ENCODE data around the gene DCLK3. TPM values are rescaled to one million over a fixed set of nuclear protein-coding genes. Genes with fewer than 3 reads are reported as not detected.

Gene DCLK3
- total RNA-seq, 1 donor from 2014 or later, result not detected

DNA sequence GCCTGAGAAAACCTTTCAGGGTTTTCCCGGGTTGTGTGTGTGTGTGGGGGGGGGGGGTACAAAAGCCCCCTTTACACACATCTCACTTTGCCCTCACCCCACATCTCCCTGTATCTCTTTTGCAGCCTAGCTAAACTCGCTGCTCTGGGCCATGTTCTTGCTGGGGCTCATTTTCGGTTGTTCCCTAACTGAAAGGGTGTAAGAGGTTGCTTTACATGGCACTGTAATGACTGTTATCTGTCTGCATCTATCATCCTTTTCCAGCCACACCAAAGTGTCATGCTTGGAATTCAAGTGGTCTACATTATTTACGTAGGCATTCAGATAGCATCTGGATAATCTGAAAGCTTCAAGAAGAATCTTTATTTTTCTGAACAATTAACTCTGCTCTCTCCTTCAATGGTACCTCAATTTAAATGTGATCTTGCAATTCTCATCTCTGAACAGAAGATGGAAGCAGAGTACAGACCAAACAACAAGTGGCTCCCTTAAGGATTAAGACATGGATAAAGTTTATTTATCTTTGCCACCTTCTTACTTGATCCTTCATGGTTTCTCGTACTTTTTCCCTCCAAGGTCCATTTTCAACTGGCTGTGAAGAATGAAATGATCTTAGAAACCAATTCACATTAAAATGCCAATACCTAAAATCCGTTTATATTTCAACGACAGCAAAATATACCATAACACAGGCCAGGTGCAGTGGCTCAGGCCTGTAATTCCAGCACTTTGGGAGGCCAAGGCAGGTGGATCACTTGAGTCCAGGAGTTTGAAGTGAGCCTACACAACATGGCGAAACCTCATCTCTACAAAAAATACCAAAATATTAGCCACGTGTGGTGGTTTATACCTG, 34.9 kb downstream of the DCLK3 start:
- H3K27me3 Mint-ChIP-seq (ENCODE audit: insufficient read depth), result peaks cover 14% of the 10 kb centered on the region
- intact Hi-C loops (cut with micrococcal nuclease), result loop anchor here (1.0 to 5.0 kb wide), 5 partner anchors 114 to 1048 kb away; no protein-coding TSS in a partner anchor

DNA sequence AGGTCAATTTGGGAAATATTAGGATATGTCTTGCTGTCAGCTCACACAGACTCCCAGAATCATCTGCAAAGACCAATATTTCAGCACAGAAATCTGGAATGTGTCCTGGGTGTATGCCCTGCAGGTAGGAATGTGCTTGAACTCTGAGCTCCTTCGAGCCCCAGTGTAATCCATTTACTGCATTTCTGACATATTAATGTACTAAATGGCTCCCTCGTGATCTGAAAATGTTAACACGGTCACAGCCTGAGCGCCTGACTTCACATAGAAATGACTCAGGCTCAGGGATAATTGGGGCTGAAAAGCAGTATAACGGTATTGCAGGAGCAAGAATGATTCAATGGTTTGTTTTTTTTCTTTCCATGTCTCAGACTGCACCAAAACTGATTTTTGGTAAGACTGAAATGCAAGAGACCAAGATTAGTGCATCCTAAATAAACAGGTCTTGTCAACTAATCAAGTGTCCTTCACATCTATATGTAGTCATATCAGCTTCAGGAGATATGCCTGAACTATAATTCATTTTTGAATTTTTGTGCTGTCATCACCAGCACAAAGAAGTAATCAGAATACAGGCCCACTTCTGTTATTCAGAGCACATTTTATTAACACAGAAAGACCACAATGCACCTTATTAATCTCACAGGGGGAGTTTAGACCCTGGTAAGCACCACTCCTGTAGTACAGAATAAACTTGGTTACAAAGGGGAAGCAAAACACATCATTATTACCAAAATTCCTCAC, 49.8 kb downstream of the DCLK3 start:
- no peaks in the 10 kb centered on the region for H3K36me3 Mint-ChIP-seq (ENCODE audit: low read depth)
- no peaks in the 10 kb centered on the region for H3K9me3 Mint-ChIP-seq

More for the DNA sequence above, 34.9 kb downstream of the DCLK3 start:
- Mint-ChIP-seq H3K36me3 (ENCODE audit: low read depth) (no peaks in the 10 kb centered on the region), H3K4me3 (no peak overlapping the region), H3K4me1 (ENCODE audit: low read depth) (no peaks in the 10 kb centered on the region), H3K9me3 (no peaks in the 10 kb centered on the region), H3K27ac (no peak overlapping the region)
- no peak for DNase-seq (ENCODE audit: low spot score)

DNA sequence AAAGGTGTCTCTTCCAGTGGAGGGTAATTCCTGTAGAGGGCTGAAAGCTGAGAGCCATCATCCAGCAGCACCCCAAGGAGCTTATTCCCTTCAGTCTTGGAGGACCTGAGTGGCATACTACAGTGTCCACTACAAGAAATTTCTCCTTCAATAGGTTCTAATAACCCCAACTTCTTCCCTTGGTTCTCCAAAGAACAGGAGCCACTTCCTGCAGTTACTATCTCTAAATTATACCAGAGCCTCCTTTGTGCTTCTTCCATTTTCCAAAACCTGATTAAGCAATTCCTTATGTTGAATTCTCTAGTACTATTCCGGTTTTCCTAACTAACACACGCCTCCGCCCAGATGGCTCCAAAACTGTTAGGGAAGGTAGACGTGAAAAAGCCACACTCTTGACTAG, 50.4 kb downstream of the DCLK3 start:
- no peak overlapping the region for H3K4me3 Mint-ChIP-seq
- H3K4me1 Mint-ChIP-seq (ENCODE audit: low read depth), result no peaks in the 10 kb centered on the region
- H3K27me3 Mint-ChIP-seq (ENCODE audit: insufficient read depth), result no peaks in the 10 kb centered on the region
- H3K27ac Mint-ChIP-seq, result no peak overlapping the region
- intact Hi-C loops (cut with micrococcal nuclease), result no loop called here
- no peak for DNase-seq (ENCODE audit: low spot score)
- H3K9me3 Mint-ChIP-seq, result no peaks in the 10 kb centered on the region
- H3K36me3 Mint-ChIP-seq (ENCODE audit: low read depth), result no peaks in the 10 kb centered on the region

More for the DNA sequence above, 49.8 kb downstream of the DCLK3 start:
- Mint-ChIP-seq H3K27me3 (ENCODE audit: insufficient read depth) (peaks cover 2% of the 10 kb centered on the region), H3K4me3 (no peak overlapping the region), H3K27ac (no peak overlapping the region), H3K4me1 (ENCODE audit: low read depth) (no peaks in the 10 kb centered on the region)
- intact Hi-C loops (cut with micrococcal nuclease), result no loop called here
- DNase-seq (ENCODE audit: low spot score), result no peak

DNA sequence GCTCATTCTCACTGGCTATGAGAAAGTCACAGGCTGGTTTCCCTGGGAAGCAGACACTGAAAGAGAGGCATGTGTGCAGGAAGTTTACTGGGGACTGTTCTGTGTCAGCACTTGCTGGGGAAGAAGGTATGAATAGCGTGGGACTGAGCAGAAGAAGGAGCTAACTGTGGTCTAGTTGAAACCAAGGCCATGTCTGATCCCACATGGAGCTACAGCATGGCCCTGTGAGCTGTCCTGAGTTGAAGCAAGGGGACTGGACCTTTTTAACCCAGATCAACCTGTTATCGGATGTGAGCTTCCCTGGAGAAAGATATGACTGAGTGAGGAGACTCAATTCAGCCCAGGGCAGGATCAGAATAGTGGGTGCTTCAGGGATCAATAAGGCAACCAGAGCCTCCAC, 53.7 kb downstream of the DCLK3 start:
- peaks cover 5% of the 10 kb centered on the region for H3K27me3 Mint-ChIP-seq (ENCODE audit: insufficient read depth)
- intact Hi-C loops (cut with micrococcal nuclease), result no loop called here
- H3K4me3 Mint-ChIP-seq, result no peak overlapping the region
- no peak for DNase-seq (ENCODE audit: low spot score)
- H3K4me1 Mint-ChIP-seq (ENCODE audit: low read depth), result no peaks in the 10 kb centered on the region
- no peak overlapping the region for H3K27ac Mint-ChIP-seq
- no peaks in the 10 kb centered on the region for H3K9me3 Mint-ChIP-seq
- H3K36me3 Mint-ChIP-seq (ENCODE audit: low read depth), result no peaks in the 10 kb centered on the region

DNA sequence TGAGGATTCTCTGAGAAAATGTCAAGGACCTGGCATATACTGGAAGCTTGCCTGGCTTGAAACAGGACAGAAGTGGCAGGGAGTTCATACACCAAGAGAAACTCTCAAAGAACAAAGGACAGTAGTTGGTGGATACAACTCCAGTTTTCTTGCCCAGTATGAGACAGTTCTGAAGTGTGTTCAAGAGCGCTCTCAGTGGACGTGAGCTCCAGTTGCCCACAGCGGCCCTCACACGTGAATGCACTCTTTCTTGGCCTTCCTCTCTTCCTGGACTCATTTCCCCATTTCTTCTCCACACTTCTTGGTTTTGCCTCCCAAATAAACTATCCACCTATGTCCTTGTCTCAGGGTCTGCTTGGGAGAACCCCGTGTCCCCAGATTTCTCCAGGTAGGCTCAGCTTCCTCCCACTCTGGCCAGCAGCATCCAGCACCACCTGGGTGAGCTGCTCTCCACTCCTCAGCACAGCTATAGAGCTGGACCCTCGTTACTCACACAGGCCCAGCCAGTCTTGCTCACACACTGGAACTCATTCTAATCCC, 54.5 kb downstream of the DCLK3 start:
- no peak overlapping the region for H3K4me3 Mint-ChIP-seq
- no peaks in the 10 kb centered on the region for H3K9me3 Mint-ChIP-seq
- H3K27me3 Mint-ChIP-seq (ENCODE audit: insufficient read depth), result peaks cover 5% of the 10 kb centered on the region
- no peaks in the 10 kb centered on the region for H3K36me3 Mint-ChIP-seq (ENCODE audit: low read depth)
- intact Hi-C loops (cut with micrococcal nuclease), result loop anchor here (10.0 kb wide), 1 partner anchor 325 kb away; the partner anchor contains the start of gene STAC
- no peak overlapping the region for H3K27ac Mint-ChIP-seq
- no peak for DNase-seq (ENCODE audit: low spot score)
- H3K4me1 Mint-ChIP-seq (ENCODE audit: low read depth), result no peaks in the 10 kb centered on the region

DNA sequence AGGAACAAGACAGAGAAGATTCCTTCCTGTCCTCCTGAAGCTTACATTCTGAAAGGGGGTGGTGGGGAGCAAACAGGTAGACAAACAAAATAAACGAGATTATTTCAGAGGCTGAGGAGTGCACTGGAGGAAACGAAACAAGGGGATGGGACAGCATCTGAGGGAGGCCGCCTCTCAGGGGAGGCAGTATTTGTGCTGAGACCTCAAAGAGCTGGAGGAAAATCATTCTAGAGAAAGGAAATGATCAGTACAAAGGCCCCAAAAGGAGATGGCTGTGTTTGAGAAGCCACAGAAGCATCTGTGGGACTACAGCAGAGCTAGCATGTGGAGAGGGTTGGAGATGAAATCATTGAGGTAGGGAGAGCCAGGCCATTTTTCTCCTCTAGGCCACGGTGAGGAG, 55.1 kb downstream of the DCLK3 start:
- peaks cover 5% of the 10 kb centered on the region for H3K27me3 Mint-ChIP-seq (ENCODE audit: insufficient read depth)
- H3K4me1 Mint-ChIP-seq (ENCODE audit: low read depth), result no peaks in the 10 kb centered on the region
- no peaks in the 10 kb centered on the region for H3K36me3 Mint-ChIP-seq (ENCODE audit: low read depth)
- no peak overlapping the region for H3K4me3 Mint-ChIP-seq
- H3K9me3 Mint-ChIP-seq, result no peaks in the 10 kb centered on the region
- no peak for DNase-seq (ENCODE audit: low spot score)
- H3K27ac Mint-ChIP-seq, result no peak overlapping the region
- intact Hi-C loops (cut with micrococcal nuclease), result loop anchor here (10.0 kb wide), 1 partner anchor 324 kb away; the partner anchor contains the start of gene STAC

DNA sequence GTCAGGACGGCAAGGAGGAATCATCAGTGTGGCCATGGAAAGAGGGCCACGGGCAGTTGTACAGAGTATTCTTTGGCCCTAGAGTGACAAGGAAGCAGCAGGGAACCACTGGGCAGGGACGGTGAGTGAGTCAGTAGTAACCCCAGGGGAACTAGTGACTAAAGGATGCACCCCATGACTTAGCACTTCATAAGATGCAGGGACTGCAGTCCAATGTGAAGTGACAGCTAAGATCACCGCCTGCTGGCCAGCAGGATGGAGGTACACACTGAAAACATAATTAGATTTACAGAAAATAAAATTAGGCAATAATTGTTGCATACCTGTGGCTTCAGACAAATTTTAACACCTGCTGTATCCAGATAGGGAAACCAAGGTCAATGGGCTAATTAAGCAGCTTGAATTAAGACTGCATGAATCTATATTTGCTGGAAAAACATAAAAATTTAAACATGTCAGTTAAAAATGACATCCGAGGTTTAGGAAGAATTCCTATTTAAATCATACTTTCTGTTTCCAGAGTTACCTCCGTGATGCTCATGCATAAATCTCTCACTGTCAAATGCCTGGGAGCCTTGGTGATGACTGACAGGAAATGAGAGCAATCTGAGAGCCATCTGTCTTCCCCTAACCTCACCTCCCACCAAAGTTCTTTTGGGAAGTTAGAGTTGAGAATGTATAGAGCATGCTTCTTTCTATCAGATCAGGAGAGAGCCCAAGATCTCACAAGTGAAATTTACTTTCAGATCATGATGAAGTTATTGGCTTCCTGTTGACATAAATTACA, 56.5 kb downstream of the DCLK3 start:
- Mint-ChIP-seq H3K4me3 (no peak overlapping the region), H3K9me3 (no peaks in the 10 kb centered on the region), H3K27me3 (ENCODE audit: insufficient read depth) (peaks cover 5% of the 10 kb centered on the region), H3K4me1 (ENCODE audit: low read depth) (no peaks in the 10 kb centered on the region), H3K27ac (no peak overlapping the region), H3K36me3 (ENCODE audit: low read depth) (no peaks in the 10 kb centered on the region)
- intact Hi-C loops (cut with micrococcal nuclease), result loop anchor here (10.0 kb wide), 1 partner anchor 323 kb away; the partner anchor contains the start of gene STAC
- no peak for DNase-seq (ENCODE audit: low spot score)

DNA sequence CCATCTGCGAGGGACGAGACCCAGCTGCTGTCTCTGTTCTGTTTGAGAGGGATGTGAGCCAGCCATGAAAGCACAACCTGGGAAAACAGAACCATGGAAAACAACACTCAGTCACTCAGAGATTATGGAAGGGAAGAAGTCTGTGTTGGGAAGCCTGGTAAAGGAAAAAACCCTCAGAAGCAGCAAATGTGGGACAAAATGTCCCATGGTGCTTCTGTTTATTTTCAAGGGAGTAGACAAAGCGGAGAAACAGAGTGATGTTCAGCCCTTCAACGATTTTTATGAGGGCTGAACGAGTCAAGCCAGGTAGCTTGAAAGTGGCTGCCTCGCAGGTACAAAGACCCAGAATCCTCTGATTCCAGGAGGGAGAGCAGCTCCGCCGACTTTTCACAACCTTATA, 59.3 kb downstream of the DCLK3 start:
- H3K27me3 Mint-ChIP-seq (ENCODE audit: insufficient read depth), result peaks cover 7% of the 10 kb centered on the region

DNA sequence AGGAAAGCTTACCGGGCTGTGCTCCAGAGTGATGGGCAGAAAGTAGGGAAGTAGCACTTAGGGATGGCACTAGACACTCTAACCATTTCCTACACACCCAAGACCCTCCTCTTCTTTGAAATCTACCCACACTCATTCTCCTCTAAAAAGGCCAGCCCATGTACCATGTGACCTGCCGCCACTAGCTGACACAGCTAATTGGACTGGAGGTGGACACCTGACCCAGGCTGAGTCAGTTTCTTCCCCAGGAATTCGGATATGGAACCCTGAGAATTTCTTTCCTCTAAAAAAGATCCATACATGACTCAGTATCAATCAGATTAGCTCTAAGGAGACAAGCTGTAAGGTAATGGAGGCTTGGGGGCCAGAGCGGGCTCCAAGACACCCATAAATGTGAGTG, 60.1 kb downstream of the DCLK3 start:
- Mint-ChIP-seq H3K27me3 (ENCODE audit: insufficient read depth) (peaks cover 7% of the 10 kb centered on the region), H3K27ac (no peak overlapping the region), H3K4me1 (ENCODE audit: low read depth) (no peaks in the 10 kb centered on the region), H3K9me3 (no peaks in the 10 kb centered on the region), H3K4me3 (no peak overlapping the region), H3K36me3 (ENCODE audit: low read depth) (no peaks in the 10 kb centered on the region)
- intact Hi-C loops (cut with micrococcal nuclease), result loop anchor here (10.0 kb wide), 1 partner anchor 319 kb away; the partner anchor contains the start of gene STAC
- DNase-seq (ENCODE audit: low spot score), result no peak

More for the DNA sequence above, 59.3 kb downstream of the DCLK3 start:
- DNase-seq (ENCODE audit: low spot score), result no peak
- Mint-ChIP-seq H3K9me3 (no peaks in the 10 kb centered on the region), H3K36me3 (ENCODE audit: low read depth) (no peaks in the 10 kb centered on the region), H3K27ac (no peak overlapping the region), H3K4me1 (ENCODE audit: low read depth) (no peaks in the 10 kb centered on the region), H3K4me3 (no peak overlapping the region)
- intact Hi-C loops (cut with micrococcal nuclease), result loop anchor here (10.0 kb wide), 1 partner anchor 320 kb away; the partner anchor contains the start of gene STAC

DNA sequence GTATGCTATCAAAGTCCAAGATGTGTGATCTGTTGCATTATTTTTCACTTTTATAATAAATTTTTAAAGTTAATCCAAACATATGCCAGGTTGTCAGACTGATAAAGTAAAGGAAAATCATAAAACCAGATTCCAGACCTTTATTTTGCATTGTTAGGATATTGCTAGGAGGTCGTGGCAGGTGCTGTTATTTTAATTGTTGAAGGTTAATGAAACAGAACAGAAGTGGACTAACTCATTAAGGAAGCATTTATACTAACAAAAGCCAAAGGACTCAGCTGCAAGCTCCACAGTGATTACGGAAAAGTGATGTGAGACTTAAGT, 63.1 kb downstream of the DCLK3 start:
- Mint-ChIP-seq H3K4me3 (no peak overlapping the region), H3K4me1 (ENCODE audit: low read depth) (no peaks in the 10 kb centered on the region), H3K9me3 (no peaks in the 10 kb centered on the region), H3K36me3 (ENCODE audit: low read depth) (no peaks in the 10 kb centered on the region), H3K27ac (no peak overlapping the region), H3K27me3 (ENCODE audit: insufficient read depth) (peaks cover 2% of the 10 kb centered on the region)
- no peak for DNase-seq (ENCODE audit: low spot score)
- intact Hi-C loops (cut with micrococcal nuclease), result loop anchor here (10.0 kb wide), 1 partner anchor 316 kb away; the partner anchor contains the start of gene STAC

DNA sequence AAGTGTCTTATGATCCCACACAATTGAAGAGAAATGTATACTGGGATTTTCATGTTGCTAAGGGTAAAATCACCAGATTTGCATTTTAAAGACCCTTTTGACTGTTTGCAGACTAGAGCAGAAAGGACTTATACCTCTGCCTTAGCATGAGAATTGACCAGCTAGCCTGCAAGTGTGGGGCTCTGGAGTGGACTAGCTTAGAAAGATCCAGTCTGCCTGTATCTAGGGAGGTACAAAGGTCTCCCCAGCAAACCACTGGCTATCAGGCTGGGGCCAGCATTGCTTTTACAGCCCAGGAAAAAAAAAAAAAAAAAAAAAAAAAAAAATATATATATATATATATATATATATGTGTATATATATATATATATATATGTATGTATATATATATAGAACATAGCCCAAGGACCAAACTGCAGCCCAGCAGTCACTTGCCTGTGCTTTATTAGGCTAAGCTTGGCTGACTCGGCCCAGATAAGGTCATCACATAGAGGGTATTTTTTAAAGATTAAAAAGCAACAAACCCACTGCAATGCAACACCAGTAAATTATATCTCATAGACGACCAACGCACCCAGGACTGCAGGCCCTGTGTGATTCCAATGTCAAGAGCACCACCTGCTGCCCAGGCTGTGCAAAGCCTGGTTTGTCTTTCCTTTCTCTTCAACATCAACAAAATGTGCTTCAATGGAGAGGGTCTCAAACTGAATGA, 63.7 kb downstream of the DCLK3 start:
- no peak for DNase-seq (ENCODE audit: low spot score)
- Mint-ChIP-seq H3K9me3 (no peaks in the 10 kb centered on the region), H3K4me1 (ENCODE audit: low read depth) (no peaks in the 10 kb centered on the region), H3K4me3 (no peak overlapping the region), H3K27me3 (ENCODE audit: insufficient read depth) (peaks cover 3% of the 10 kb centered on the region), H3K36me3 (ENCODE audit: low read depth) (no peaks in the 10 kb centered on the region), H3K27ac (no peak overlapping the region)
- intact Hi-C loops (cut with micrococcal nuclease), result loop anchor here (10.0 kb wide), 1 partner anchor 316 kb away; the partner anchor contains the start of gene STAC

DNA sequence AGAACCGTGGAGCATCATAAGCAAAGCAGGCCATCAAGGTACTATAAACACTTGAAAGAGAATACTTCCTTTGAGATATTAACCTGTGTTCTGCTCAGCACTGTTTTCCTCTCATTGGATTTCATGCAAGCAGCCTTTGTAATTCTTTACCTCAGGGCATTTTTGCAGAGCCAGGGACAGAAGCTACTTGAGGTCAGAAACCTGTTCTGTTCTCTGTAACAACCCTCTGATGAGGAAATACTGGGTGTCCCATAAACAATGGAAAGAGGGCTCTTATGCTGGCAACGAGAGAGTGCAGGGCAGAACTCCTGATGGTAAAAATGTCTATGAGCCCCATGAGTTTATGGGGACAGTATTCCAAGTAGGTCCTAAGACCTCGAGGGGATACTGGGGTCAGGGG, 66.0 kb downstream of the DCLK3 start:
- no peaks in the 10 kb centered on the region for H3K4me1 Mint-ChIP-seq (ENCODE audit: low read depth)
- intact Hi-C loops (cut with micrococcal nuclease), result no loop called here
- no peak overlapping the region for H3K4me3 Mint-ChIP-seq
- H3K27me3 Mint-ChIP-seq (ENCODE audit: insufficient read depth), result peaks cover 8% of the 10 kb centered on the region
- no peak for DNase-seq (ENCODE audit: low spot score)
- no peaks in the 10 kb centered on the region for H3K36me3 Mint-ChIP-seq (ENCODE audit: low read depth)
- H3K27ac Mint-ChIP-seq, result no peak overlapping the region
- no peaks in the 10 kb centered on the region for H3K9me3 Mint-ChIP-seq
